Spleen (tissue), 7 donors: ENCODE data around the gene DYRK1A.

Experiments used
- CTCF ChIP-seq, 11 experiments: fragments of 200-600 bp in 7 of 11; fragments of 450-650 bp in 4 of 11; sonication (generic) in 4 of 11; IDR thresholded peaks in 8 of 11; conservative IDR thresholded peaks in 3 of 11; 1 replicate in 7 of 11; 2 replicates in 4 of 11; pipeline versions ENCODE4 v1.4.0 to v1.8.0; 2016 to 2021; ENCODE audit warnings: antibody characterized with exemption in 11 of 11, inconsistent platforms in 4 of 11, mild to moderate bottlenecking in 1 of 11
- POLR2A ChIP-seq, 3 donors: fragments of 450-650 bp; IDR thresholded peaks; one replicate each; pipeline ENCODE4 v1.5.1; 2017; ENCODE audit warnings: antibody characterized with exemption in 3 of 3, mild to moderate bottlenecking in 1 of 3
- POLR2AphosphoS5 ChIP-seq, 3 donors: sonication (generic); formaldehyde crosslinking; IDR thresholded peaks; one replicate each; pipeline ENCODE4 v1.5.1; 2017; ENCODE audit warnings: antibody characterized with exemption in 3 of 3
- donor health status: DM: no; HTN: no; CAD: no; lungs with moderate emphysema.
- donor health status: DM: no; HTN: no; CAD: no.
- donor health status: DM: no; HTN: no; CAD: no.

GRCh38 chr21:37557261-37557950 lies 190.8 kb downstream of the DYRK1A start:
- TF ChIP-seq POLR2AphosphoS5 (IDR thresholded peaks at IDR 0.05) (peak in 1 of 3 donors; percentile 12), CTCF (IDR thresholded peaks at IDR 0.05 in 8 of 11, conservative IDR thresholded peaks at IDR 0.05 in 3 of 11) (no peak), POLR2A (IDR thresholded peaks at IDR 0.05) (no peak)
